Body of pancreas (tissue), 4 donors: ENCODE measurements around the gene RBPJL. TPM values are rescaled to one million over a fixed set of nuclear protein-coding genes. Genes with fewer than 3 reads are reported as not detected.
A peak's percentile ranks its signal among the peaks of the same experiment; 100 is the strongest.

Experiments used
- ATAC-seq: fragments of 150-250 bp; one replicate; pipeline ENCODE4 v1.9.1; 2016
- DNase-seq, 4 donors: peaks; one replicate each; pipeline ENCODE4 v3.0.0-alpha.2; 2019
- H3K27ac ChIP-seq, 4 donors: fragments of 200-600 bp; sonication (generic); 1 replicate in 3 of 4; 2 replicates in 1 of 4; pipeline versions ENCODE4 v1.5.1 to v1.6.1; 2016 to 2019; ENCODE audit warnings: mild to moderate bottlenecking in 1 of 4, mixed read lengths in 1 of 4, moderate library complexity in 1 of 4
- H3K27me3 ChIP-seq, 2 donors: fragments of 200-600 bp; sonication (generic); one replicate each; pipeline ENCODE4 v1.6.0; 2016; ENCODE audit warnings: mild to moderate bottlenecking in 1 of 2
- H3K36me3 ChIP-seq, 2 donors: fragments of 200-600 bp; sonication (generic); replicated peaks in 1 of 2; 2 replicates each; pipeline ENCODE4 v1.5.1; 2016; ENCODE audit warnings: low read depth in 2 of 2; ENCODE audit not compliant: insufficient read depth in 1 of 2
- H3K4me1 ChIP-seq: fragments of 200-600 bp; sonication (generic); one replicate; pipeline ENCODE4 v1.6.0; 2016
- H3K4me3 ChIP-seq, 2 donors: fragments of 200-600 bp; sonication (generic); 1 replicate in 1 of 2; 2 replicates in 1 of 2; pipeline ENCODE4 v1.5.1; 2016 to 2019
- H3K9me3 ChIP-seq, 3 donors: fragments of 200-600 bp; sonication (generic); 1 replicate in 2 of 3; 2 replicates in 1 of 3; pipeline ENCODE4 v1.5.1; 2016
- POLR2A ChIP-seq, 3 donors: fragments of 450-650 bp; IDR thresholded peaks; one replicate each; pipeline ENCODE4 v1.6.1; 2016; ENCODE audit warnings: antibody characterized with exemption in 3 of 3, mild to moderate bottlenecking in 2 of 3
- WGBS, 2 donors: methylation state at CpG; one replicate each; pipeline ENCODE4 v1.1.5; 2017; 5-methylcytosine and 5-hydroxymethylcytosine counted together
- intact Hi-C: fragments of 100-400 bp; cut with DNase I; formaldehyde crosslinking; loops from one replicate; pipeline ENCODE4 v1.15.1; 2023
- total RNA-seq, 2 donors: library from RNA; depleted of rRNA; stranded (reverse); fragments of >200 nt; gene quantifications; one replicate each; pipeline ENCODE4 v1.1.0, GENCODE V29; 2016
- TF ChIP-seq, protein P1 (sequence below), 7 experiments: fragments of 450-650 bp in 4 of 7; fragments of 200-600 bp in 3 of 7; sonication (generic) in 3 of 7; IDR thresholded peaks; one replicate each; pipeline ENCODE4 v1.5.1; 2016 to 2019; ENCODE audit warnings: antibody characterized with exemption in 7 of 7

Gene RBPJL
- total RNA-seq, 2 donors from 2014 or later: 306 to 837 TPM

DNA sequence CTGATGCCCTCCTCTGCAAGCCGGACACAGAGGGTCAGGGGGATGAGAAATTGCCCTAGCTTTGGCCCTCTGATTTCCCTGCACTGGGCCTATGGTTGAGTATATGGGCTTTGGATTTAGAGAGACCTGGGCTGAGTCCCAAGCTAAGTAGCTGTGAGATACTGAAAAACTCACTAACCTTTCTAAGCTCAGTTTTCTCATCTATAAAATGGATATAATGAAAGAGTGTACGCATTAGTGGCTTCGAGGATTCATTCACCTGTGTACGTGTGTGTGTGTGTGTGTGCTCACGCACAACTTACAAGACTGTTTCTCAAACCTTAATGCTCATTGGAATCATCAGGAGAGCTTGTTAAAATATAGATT is 12.7 kb upstream of the RBPJL start:
- TF ChIP-seq, protein P1, sequence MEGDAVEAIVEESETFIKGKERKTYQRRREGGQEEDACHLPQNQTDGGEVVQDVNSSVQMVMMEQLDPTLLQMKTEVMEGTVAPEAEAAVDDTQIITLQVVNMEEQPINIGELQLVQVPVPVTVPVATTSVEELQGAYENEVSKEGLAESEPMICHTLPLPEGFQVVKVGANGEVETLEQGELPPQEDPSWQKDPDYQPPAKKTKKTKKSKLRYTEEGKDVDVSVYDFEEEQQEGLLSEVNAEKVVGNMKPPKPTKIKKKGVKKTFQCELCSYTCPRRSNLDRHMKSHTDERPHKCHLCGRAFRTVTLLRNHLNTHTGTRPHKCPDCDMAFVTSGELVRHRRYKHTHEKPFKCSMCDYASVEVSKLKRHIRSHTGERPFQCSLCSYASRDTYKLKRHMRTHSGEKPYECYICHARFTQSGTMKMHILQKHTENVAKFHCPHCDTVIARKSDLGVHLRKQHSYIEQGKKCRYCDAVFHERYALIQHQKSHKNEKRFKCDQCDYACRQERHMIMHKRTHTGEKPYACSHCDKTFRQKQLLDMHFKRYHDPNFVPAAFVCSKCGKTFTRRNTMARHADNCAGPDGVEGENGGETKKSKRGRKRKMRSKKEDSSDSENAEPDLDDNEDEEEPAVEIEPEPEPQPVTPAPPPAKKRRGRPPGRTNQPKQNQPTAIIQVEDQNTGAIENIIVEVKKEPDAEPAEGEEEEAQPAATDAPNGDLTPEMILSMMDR (IDR thresholded peaks at IDR 0.05): no peak
- TF ChIP-seq POLR2A (IDR thresholded peaks at IDR 0.05): no peak
- no peak overlapping the region for H3K4me3 ChIP-seq
- no peak for DNase-seq
- H3K36me3 ChIP-seq: no peaks in the 10 kb centered on the region
- WGBS, 2 donors: 30 to 42% methylated on average over 5 of the region's 5 CpGs
- H3K27ac ChIP-seq: peak overlapping the region in 1 of 4 donors; percentile 76
- intact Hi-C loops: no loop called here
- no peaks in the 10 kb centered on the region for H3K27me3 ChIP-seq
- no peak for ATAC-seq
- H3K4me1 ChIP-seq: peaks cover 16% of the 10 kb centered on the region
- no peaks in the 10 kb centered on the region for H3K9me3 ChIP-seq

DNA sequence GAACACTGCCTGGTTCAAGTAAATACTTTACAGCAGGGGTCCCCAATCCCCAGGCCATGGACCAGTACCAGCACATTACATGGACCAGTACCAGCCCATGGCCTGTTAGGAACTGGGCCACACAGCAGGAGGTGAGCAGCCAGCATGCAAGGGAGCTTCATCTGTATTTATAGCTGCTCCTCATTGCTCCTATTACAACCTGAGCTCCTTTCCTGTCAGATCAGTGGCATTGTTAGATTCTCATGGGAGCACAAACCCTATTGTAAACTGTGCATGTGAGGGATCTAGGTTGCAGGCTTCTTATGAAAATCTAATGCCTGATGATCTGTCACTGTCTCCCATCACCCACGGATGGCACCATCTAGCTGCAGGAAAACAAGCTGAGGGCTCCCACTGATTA is 12.0 kb upstream of the RBPJL start:
- TF ChIP-seq, protein P1 (IDR thresholded peaks at IDR 0.05): no peak
- TF ChIP-seq POLR2A (IDR thresholded peaks at IDR 0.05): no peak
- Histone ChIP-seq H3K27ac (no peak overlapping the region), H3K36me3 (no peaks in the 10 kb centered on the region), H3K27me3 (no peaks in the 10 kb centered on the region), H3K4me3 (no peak overlapping the region), H3K4me1 (peaks cover 16% of the 10 kb centered on the region), H3K9me3 (no peaks in the 10 kb centered on the region)
- ATAC-seq (no peak), DNase-seq (no peak)
- intact Hi-C loops: no loop called here
- 93 to 100% methylated on average over 1 of the region's 1 CpG for WGBS, 2 donors

GRCh38 chr20:45297786-45298497 is 8.7 kb upstream of the RBPJL start:
- DNase-seq (no peak), ATAC-seq (no peak)
- WGBS, 2 donors: 90 to 96% methylated on average over 11 to 50 of the region's 52 CpGs
- intact Hi-C loops: no loop called here
- peaks cover 13% of the 10 kb centered on the region for H3K4me1 ChIP-seq
- no peak overlapping the region for H3K4me3 ChIP-seq
- H3K27ac ChIP-seq: no peak overlapping the region
- no peaks in the 10 kb centered on the region for H3K36me3 ChIP-seq
- H3K9me3 ChIP-seq: no peaks in the 10 kb centered on the region
- TF ChIP-seq POLR2A (IDR thresholded peaks at IDR 0.05): no peak
- TF ChIP-seq, protein P1 (IDR thresholded peaks at IDR 0.05): no peak
- no peaks in the 10 kb centered on the region for H3K27me3 ChIP-seq

DNA sequence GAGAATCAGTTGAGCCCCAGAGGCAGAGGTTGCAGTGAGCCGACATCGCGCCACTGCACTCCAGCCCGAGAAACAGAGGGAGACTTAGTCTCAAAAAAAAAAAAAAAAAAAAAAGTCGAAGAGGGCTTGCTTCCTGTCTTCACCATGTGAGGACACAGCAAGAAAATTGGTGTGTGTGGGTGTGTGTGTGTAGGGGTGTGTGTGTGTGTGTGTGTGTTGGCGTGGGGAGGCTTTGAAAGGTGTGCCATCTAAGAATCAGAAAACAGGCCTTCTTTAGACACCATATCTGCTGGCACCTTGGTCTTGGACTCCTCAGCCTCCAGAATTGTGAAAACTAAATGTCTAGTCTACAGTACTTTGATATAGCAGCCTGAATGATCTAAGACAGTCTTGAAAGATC is 6.9 kb upstream of the RBPJL start:
- intact Hi-C loops: no loop called here
- no peak overlapping the region for H3K27ac ChIP-seq
- ATAC-seq (no peak), DNase-seq (no peak)
- WGBS, 2 donors: 82 to 89% methylated on average over 6 of the region's 6 CpGs
- H3K4me3 ChIP-seq: no peak overlapping the region
- H3K36me3 ChIP-seq: no peaks in the 10 kb centered on the region
- peaks cover 3% of the 10 kb centered on the region for H3K4me1 ChIP-seq
- H3K9me3 ChIP-seq: no peaks in the 10 kb centered on the region
- no peaks in the 10 kb centered on the region for H3K27me3 ChIP-seq
- no peak for TF ChIP-seq POLR2A (IDR thresholded peaks at IDR 0.05)
- TF ChIP-seq, protein P1 (IDR thresholded peaks at IDR 0.05): no peak

GRCh38 chr20:45300961-45301360 is 5.7 kb upstream of the RBPJL start:
- no peak overlapping the region for H3K4me3 ChIP-seq
- H3K9me3 ChIP-seq: no peaks in the 10 kb centered on the region
- WGBS, 2 donors: 59 to 61% methylated on average over 3 to 4 of the region's 4 CpGs
- no peaks in the 10 kb centered on the region for H3K36me3 ChIP-seq
- peaks cover 15% of the 10 kb centered on the region for H3K4me1 ChIP-seq
- DNase-seq (no peak), ATAC-seq (no peak)
- intact Hi-C loops: no loop called here
- no peak for TF ChIP-seq POLR2A (IDR thresholded peaks at IDR 0.05)
- TF ChIP-seq, protein P1 (IDR thresholded peaks at IDR 0.05): peak in 3 of 7 experiments; percentile 9 to 34 (median 24)
- H3K27ac ChIP-seq: no peak overlapping the region
- no peaks in the 10 kb centered on the region for H3K27me3 ChIP-seq
